ENCODE results near the gene TRMT10B.

TRMT10B gene

GRCh38 chr9:37719526-37719925, 34.1 kb upstream of the TRMT10B start:
- DNase-seq (ENCODE audit: low spot score) = no peak
- TF ChIP-seq CTCF (IDR thresholded peaks at IDR 0.05; ENCODE audit: extremely low read depth, missing control alignments) = no peak

- no peak for TF ChIP-seq CTCF (IDR thresholded peaks at IDR 0.05; ENCODE audit: extremely low read depth, missing control alignments)
- no peak for DNase-seq (ENCODE audit: low spot score)
Observed at GRCh38 chr9:37727013-37727412, 26.6 kb upstream of the TRMT10B start.

GRCh38 chr9:37729499-37729898, 24.1 kb upstream of the TRMT10B start:
- no peak for DNase-seq (ENCODE audit: low spot score)
- no peak for TF ChIP-seq CTCF (IDR thresholded peaks at IDR 0.05; ENCODE audit: extremely low read depth, missing control alignments)

- no peak for TF ChIP-seq CTCF (IDR thresholded peaks at IDR 0.05; ENCODE audit: extremely low read depth, missing control alignments)
- DNase-seq (ENCODE audit: low spot score) = no peak
Observed at GRCh38 chr9:37730256-37730655, 23.3 kb upstream of the TRMT10B start.

GRCh38 chr9:37730839-37731238, 22.8 kb upstream of the TRMT10B start:
- no peak for TF ChIP-seq CTCF (IDR thresholded peaks at IDR 0.05; ENCODE audit: extremely low read depth, missing control alignments)
- no peak for DNase-seq (ENCODE audit: low spot score)

- DNase-seq (ENCODE audit: low spot score) = no peak
- TF ChIP-seq CTCF (IDR thresholded peaks at IDR 0.05; ENCODE audit: extremely low read depth, missing control alignments) = no peak
Observed at GRCh38 chr9:37732086-37732741, 21.4 kb upstream of the TRMT10B start.

- no peak for TF ChIP-seq CTCF (IDR thresholded peaks at IDR 0.05; ENCODE audit: extremely low read depth, missing control alignments)
- no peak for DNase-seq (ENCODE audit: low spot score)
Observed at GRCh38 chr9:37732952-37733351, 20.7 kb upstream of the TRMT10B start.
